Activated CD8-positive, alpha-beta T cell treated with anti-CD3 and anti-CD28 coated beads for 36 hours (primary cell): Measurements from ENCODE around the gene SUPT6H. TPM values are rescaled to one million over a fixed set of nuclear protein-coding genes. Genes with fewer than 3 reads are reported as not detected.

Experiments used
- ATAC-seq: fragments of 200-7000 bp; cut with Tn5 transposase; one replicate; pipeline ENCODE4 v1.10.0; 2021; ENCODE audit warnings: mild to moderate bottlenecking, moderate library complexity
- CTCF ChIA-PET: fragments of 350-600 bp; sonication (Branson Sonifier 250); formaldehyde crosslinking; loops from one replicate; lab custom pipeline; 2021; ENCODE audit warnings: antibody characterized with exemption; lab: Charles Lee
- POLR2A ChIA-PET: fragments of 350-600 bp; sonication (Branson Sonifier 250); formaldehyde crosslinking; loops from one replicate; lab custom pipeline; 2021; ENCODE audit warnings: antibody characterized with exemption; lab: Charles Lee
- DNase-seq: peaks from one replicate; pipeline ENCODE4 v3.0.0-alpha.2; 2020
- H3K27ac Mint-ChIP-seq: one replicate; pipeline ENCODE4 v1.8.0; 2021; ENCODE audit warnings: mild to moderate bottlenecking, mixed read lengths
- H3K27me3 Mint-ChIP-seq: one replicate; pipeline ENCODE4 v1.8.0; 2021; ENCODE audit warnings: mixed read lengths
- H3K36me3 Mint-ChIP-seq: one replicate; pipeline ENCODE4 v1.8.0; 2021; ENCODE audit warnings: low read depth, mixed read lengths
- H3K4me1 Mint-ChIP-seq: one replicate; pipeline ENCODE4 v1.8.0; 2021; ENCODE audit warnings: low read depth, mixed read lengths
- H3K4me3 Mint-ChIP-seq: one replicate; pipeline ENCODE4 v1.8.0; 2021; ENCODE audit warnings: mild to moderate bottlenecking, moderate library complexity, mixed read lengths
- H3K9me3 Mint-ChIP-seq: one replicate; pipeline ENCODE4 v1.8.0; 2021; ENCODE audit warnings: mixed read lengths
- CTCF ChIP-seq: fragments of 200-600 bp; IDR thresholded peaks from one replicate; pipeline ENCODE4 v1.8.0; 2022; ENCODE audit warnings: antibody characterized with exemption, mild to moderate bottlenecking
- intact Hi-C: fragments of 100-400 bp; cut with micrococcal nuclease; formaldehyde crosslinking; loops from one replicate; pipeline ENCODE4 v1.10.0; 2022
- total RNA-seq, 2 experiments: library from RNA; stranded (reverse); gene quantifications; one replicate each; pipeline ENCODE4 v1.2.3, GENCODE V29; 2021

The SUPT6H gene
- total RNA-seq, 2 experiments from 2014 or later, result 60.3 to 63.3 TPM

GRCh38 chr17:28741358-28742349 lies 79.6 kb downstream of the SUPT6H start:
- peaks cover 2% of the 10 kb centered on the region for H3K9me3 Mint-ChIP-seq
- intact Hi-C loops, result no loop called here
- peak overlapping the region; percentile 11 for H3K4me3 Mint-ChIP-seq
- H3K27ac Mint-ChIP-seq, result peak overlapping the region; percentile 9
- no peaks in the 10 kb centered on the region for H3K27me3 Mint-ChIP-seq
- DNase-seq (no peak), ATAC-seq (no peak)
- no peak for TF ChIP-seq CTCF
- CTCF ChIA-PET, result interaction anchor here (1.0 to 17.1 kb wide), 4 partner anchors 10 to 22 kb away, joined by 3 to 609 read pairs (median 20); partner anchors contain the start of genes NEK8 and TLCD1
- peaks cover 38% of the 10 kb centered on the region for H3K36me3 Mint-ChIP-seq
- peaks cover 39% of the 10 kb centered on the region for H3K4me1 Mint-ChIP-seq
- POLR2A ChIA-PET, result interaction anchor here (1.0 to 20.7 kb wide), 2 partner anchors 11 to 17 kb away, joined by 4 to 480 read pairs; partner anchors contain the start of genes NEK8, RPL23A and TLCD1

GRCh38 chr17:28743243-28744103 lies 81.5 kb downstream of the SUPT6H start, which contains the start of gene TRAF4:
TSS of gene TRAF4 (plus strand) at chr17:28744011. CDS start at chr17:28744113, 102 bp downstream.
- peaks cover 43% of the 10 kb centered on the region for H3K4me1 Mint-ChIP-seq
- H3K9me3 Mint-ChIP-seq, result peaks cover 2% of the 10 kb centered on the region
- POLR2A ChIA-PET, result interaction anchor here (0.9 to 20.7 kb wide), 4 partner anchors 9 to 33 kb away, joined by 3 to 480 read pairs (median 6); partner anchors contain the start of genes NEK8, RPL23A and TLCD1
- peak within 1 kb of the TSS; percentile 90 for H3K27ac Mint-ChIP-seq
- peaks cover 46% of the 10 kb centered on the region for H3K36me3 Mint-ChIP-seq
- DNase-seq (peak; percentile 90), ATAC-seq (peak; percentile 87)
- no peaks in the 10 kb centered on the region for H3K27me3 Mint-ChIP-seq
- intact Hi-C loops, result no loop called here
- no peak for TF ChIP-seq CTCF
- CTCF ChIA-PET, result interaction anchor here (0.8 to 17.1 kb wide), 4 partner anchors 8 to 20 kb away, joined by 3 to 609 read pairs (median 20); partner anchors contain the start of genes NEK8 and TLCD1
- H3K4me3 Mint-ChIP-seq, result peak within 1 kb of the TSS; percentile 91

- H3K27me3 Mint-ChIP-seq, result no peaks in the 10 kb centered on the region
- peak overlapping the region; percentile 91 for H3K4me3 Mint-ChIP-seq
- H3K4me1 Mint-ChIP-seq, result peaks cover 42% of the 10 kb centered on the region
- DNase-seq, result peak; percentile 76
- TF ChIP-seq CTCF, result no peak
- peaks cover 2% of the 10 kb centered on the region for H3K9me3 Mint-ChIP-seq
- peak; percentile 32 for ATAC-seq
- intact Hi-C loops, result no loop called here
- peaks cover 48% of the 10 kb centered on the region for H3K36me3 Mint-ChIP-seq
- POLR2A ChIA-PET, result interaction anchor here (0.9 to 20.7 kb wide), 4 partner anchors 13 to 33 kb away, joined by 3 to 480 read pairs (median 7); partner anchors contain the start of genes NEK8, RPL23A and TLCD1
- CTCF ChIA-PET, result interaction anchor here (1.0 to 17.1 kb wide), 4 partner anchors 9 to 209 kb away, joined by 3 to 609 read pairs (median 20); partner anchors contain the start of genes NEK8 and TLCD1
- peak overlapping the region; percentile 90 for H3K27ac Mint-ChIP-seq
Observed at GRCh38 chr17:28744104-28744971, 82.3 kb downstream of the SUPT6H start.
